GM12878 (cell line): ENCODE data around the gene LBHD1. TPM values are rescaled to one million over a fixed set of nuclear protein-coding genes. Genes with fewer than 3 reads are reported as not detected.

Experiments
- ATAC-seq: fragments of 200-7000 bp; cut with Tn5 transposase; 3 replicates; pipeline ENCODE4 v1.9.1; 2020; ENCODE audit warnings: mild to moderate bottlenecking, moderate library complexity
- BruUV-seq: library from RNA; stranded (reverse); fragments of 400-500 nt; replicated peaks from 2 replicates; lab custom pipeline; 2021; lab: Mats Ljungman, UMichigan
- CTCF ChIA-PET: fragments of 300-600 bp; sonication (Branson Sonifier 250); formaldehyde crosslinking; extraction: SDS; loops from one replicate; lab custom pipeline; 2021; ENCODE audit warnings: inconsistent platforms; lab: Yijun Ruan, JAX
- POLR2A ChIA-PET: fragments of 350-600 bp; formaldehyde crosslinking; extraction: SDS; loops from one replicate; lab custom pipeline; 2021; ENCODE audit warnings: inconsistent platforms; lab: Charles Lee
- RAD21 ChIA-PET: fragments of 300-600 bp; sonication (Branson Sonifier 250); formaldehyde crosslinking; loops from one replicate; lab custom pipeline; 2023; ENCODE audit warnings: antibody characterized with exemption; ENCODE audit not compliant: unreplicated experiment; lab: Charles Lee
- SMC1A ChIA-PET: fragments of 300-600 bp; sonication (Branson Sonifier 250); formaldehyde crosslinking; loops from one replicate; lab custom pipeline; 2023; ENCODE audit not compliant: unreplicated experiment, uncharacterized antibody; lab: Charles Lee
- DNase-seq: peaks from one replicate; pipeline ENCODE4 v3.0.0-alpha.2; 2011; ENCODE audit warnings: low read depth, low spot score
- FAIRE-seq: peaks from 3 replicates; lab custom pipeline; 2011; peaks lifted over from hg19 to GRCh38; lab: Jason Lieb, UNC
- H2AFZ ChIP-seq: 2 replicates; pipeline ENCODE4 v1.6.0; 2011; ENCODE audit warnings: low read depth, low read length, control low read depth; ENCODE audit not compliant: control insufficient read depth
- H3K27ac ChIP-seq: 2 replicates; pipeline ENCODE4 v1.5.1; 2011; ENCODE audit warnings: control low read depth; ENCODE audit not compliant: control insufficient read depth, insufficient read depth
- H3K27me3 ChIP-seq, 2 experiments: replicated peaks in 1 of 2; 2 replicates each; pipeline versions ENCODE4 v1.6.0 to v1.6.1; 2011; ENCODE audit warnings: low read length in 1 of 2; ENCODE audit not compliant: control insufficient read depth in 2 of 2, insufficient read depth in 2 of 2
- H3K36me3 ChIP-seq, 2 experiments: 2 replicates each; pipeline ENCODE4 v1.5.1; 2011; ENCODE audit warnings: low read length in 1 of 2; ENCODE audit not compliant: control insufficient read depth in 2 of 2, insufficient read depth in 2 of 2
- H3K4me1 ChIP-seq: 2 replicates; pipeline ENCODE4 v1.6.1; 2011; ENCODE audit warnings: mild to moderate bottlenecking, low read length, moderate library complexity, mixed read lengths; ENCODE audit not compliant: control insufficient read depth, insufficient read depth
- H3K4me2 ChIP-seq: 2 replicates; pipeline ENCODE4 v1.6.0; 2011; ENCODE audit warnings: control low read depth; ENCODE audit not compliant: control insufficient read depth, insufficient read depth
- H3K4me3 ChIP-seq: fragments of 200-600 bp; sonication (generic); 2 replicates; pipeline ENCODE4 v1.5.1; 2016
- H3K79me2 ChIP-seq: 2 replicates; pipeline ENCODE4 v1.6.0; 2011; ENCODE audit warnings: low read length; ENCODE audit not compliant: control insufficient read depth, insufficient read depth
- H3K9ac ChIP-seq: 2 replicates; pipeline ENCODE4 v1.8.0; 2011; ENCODE audit warnings: low read length, control low read depth, mixed read lengths; ENCODE audit not compliant: control insufficient read depth, insufficient read depth
- H3K9me3 ChIP-seq: replicated peaks from 3 replicates; pipeline ENCODE4 v1.5.1; 2011; ENCODE audit warnings: mild to moderate bottlenecking, low read length; ENCODE audit not compliant: control insufficient read depth, insufficient read depth
- H4K20me1 ChIP-seq: 2 replicates; pipeline ENCODE4 v1.6.0; 2011; ENCODE audit not compliant: control insufficient read depth, insufficient read depth
- FOXM1 ChIP-seq: IDR thresholded peaks from 2 replicates; pipeline ENCODE4 v1.6.1; 2012; ENCODE audit warnings: low read depth, mild to moderate bottlenecking, inconsistent platforms, low read length, moderate library complexity
- PAX8 ChIP-seq: fragments of 450-650 bp; IDR thresholded peaks from 2 replicates; pipeline ENCODE4 v1.6.1; 2017; ENCODE audit warnings: mild to moderate bottlenecking, moderate library complexity
- WGBS: methylation state at CpG from one replicate; pipeline ENCODE4 v1.1.6; 2016; ENCODE audit warnings: low lambda C conversion rate; ENCODE audit not compliant: insufficient replicate concordance, insufficient coverage; ENCODE audit errors: missing lambda C conversion rate; 5-methylcytosine and 5-hydroxymethylcytosine counted together
- in situ Hi-C: fragments of 300-500 bp; cut with MboI; formaldehyde crosslinking; loops from 9 replicates; pipeline ENCODE4 v1.14.3; 2018; ENCODE audit warnings: mixed read lengths
- intact Hi-C: fragments of 100-400 bp; cut with micrococcal nuclease; formaldehyde crosslinking; loops from one replicate; pipeline ENCODE4 v1.14.2; 2022; ENCODE audit not compliant: unreplicated experiment
- polyA plus RNA-seq, 11 experiments: library from polyadenylated mRNA; depleted of rRNA in 4 of 11; unstranded in 6 of 11; stranded (reverse) in 5 of 11; fragments of >200 nt; fragmentation: Nextera tagmentation in 4 of 11; fragmentation: Illumina TruSeq in 1 of 11; extraction: Ambion mirVana in 4 of 11; extraction: Trizol in 1 of 11; gene quantifications; 1 replicate in 1 of 11; 2 replicates in 10 of 11; pipeline versions ENCODE4 v1.2.1 to v1.2.3, GENCODE V29; 2011 to 2016; ENCODE audit warnings: inconsistent platforms in 2 of 11, missing spikeins in 2 of 11, low read depth in 1 of 11
- total RNA-seq, 4 experiments: library from RNA; depleted of rRNA in 3 of 4; stranded (reverse); fragments of >200 nt in 3 of 4; fragmentation: Illumina TruSeq in 1 of 4; extraction: Trizol in 1 of 4; gene quantifications; 2 replicates each; pipeline versions ENCODE4 v1.2.1 to v1.2.3, GENCODE V29; 2013 to 2021
- TF ChIP-seq, protein P1 (sequence below): IDR thresholded peaks from 2 replicates; pipeline ENCODE4 v1.6.1; 2012; ENCODE audit warnings: improper control_type of control experiment, low read depth, low read length; ENCODE audit not compliant: insufficient replicate concordance

LBHD1 gene
- total and polyA plus RNA-seq, 10 of the 15 experiments (the other 5 are each of a cell fraction or from before 2014, with no cell fraction given), result 0.79 to 12.0 (median 7.6) TPM

DNA sequence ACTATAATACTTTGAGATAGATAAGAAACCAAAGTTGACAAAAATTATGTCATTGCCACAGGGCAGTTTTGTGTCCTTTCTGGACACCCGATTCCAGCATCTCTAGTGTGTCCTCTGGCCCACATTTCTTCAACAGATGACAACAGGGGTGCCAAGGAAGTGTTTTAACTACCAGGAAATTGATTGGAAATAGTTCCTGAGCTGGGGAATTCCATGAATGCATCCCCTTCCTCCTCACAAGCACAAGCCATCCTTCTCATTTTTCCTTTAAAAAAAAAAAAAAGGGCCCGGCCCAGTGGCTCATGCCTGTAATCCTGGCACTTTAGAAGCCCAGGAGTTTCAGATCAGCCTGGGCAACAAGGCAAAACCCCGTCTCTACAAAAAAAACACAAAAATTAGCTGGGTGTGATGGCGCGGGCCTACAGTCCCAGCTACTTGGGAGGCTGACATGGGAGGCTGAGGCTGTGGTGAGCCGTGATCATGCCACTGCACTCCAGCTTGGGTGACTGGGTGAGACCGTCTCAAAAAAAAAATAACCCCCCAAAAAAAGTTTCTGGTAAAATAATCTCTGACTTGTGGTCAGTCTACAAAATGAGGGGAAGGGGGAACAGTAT is 49.5 kb downstream of the LBHD1 start:
- ChIA-PET SMC1A (interaction anchor here (0.6 to 2.6 kb wide), 10 partner anchors 11 to 229 kb away, joined by 3 to 11 read pairs (median 4); partner anchors contain the start of gene TUT1), RAD21 (interaction anchor here (0.5 to 3.3 kb wide), 17 partner anchors 9 to 168 kb away, joined by 3 to 25 read pairs (median 5); partner anchors contain the start of genes C11orf98, CSKMT, EEF1G and EML3), CTCF (interaction anchor here (0.7 to 2.8 kb wide), 9 partner anchors 11 to 309 kb away, joined by 3 to 12 read pairs (median 5); partner anchors contain the start of genes C11orf98, CSKMT, MTA2 and TUT1), POLR2A (interaction anchor here (0.5 to 5.0 kb wide), 27 partner anchors 12 to 234 kb away, joined by 3 to 50 read pairs (median 5); partner anchors contain the start of genes C11orf98, CSKMT, EEF1G and INTS5)
- TF ChIP-seq PAX8 (peak; percentile 71; the same call in 1 of the 2 replicates), FOXM1 (0 out of 2 replicates have a peak, but pooled peaks have one; percentile 7)
- TF ChIP-seq, protein P1, sequence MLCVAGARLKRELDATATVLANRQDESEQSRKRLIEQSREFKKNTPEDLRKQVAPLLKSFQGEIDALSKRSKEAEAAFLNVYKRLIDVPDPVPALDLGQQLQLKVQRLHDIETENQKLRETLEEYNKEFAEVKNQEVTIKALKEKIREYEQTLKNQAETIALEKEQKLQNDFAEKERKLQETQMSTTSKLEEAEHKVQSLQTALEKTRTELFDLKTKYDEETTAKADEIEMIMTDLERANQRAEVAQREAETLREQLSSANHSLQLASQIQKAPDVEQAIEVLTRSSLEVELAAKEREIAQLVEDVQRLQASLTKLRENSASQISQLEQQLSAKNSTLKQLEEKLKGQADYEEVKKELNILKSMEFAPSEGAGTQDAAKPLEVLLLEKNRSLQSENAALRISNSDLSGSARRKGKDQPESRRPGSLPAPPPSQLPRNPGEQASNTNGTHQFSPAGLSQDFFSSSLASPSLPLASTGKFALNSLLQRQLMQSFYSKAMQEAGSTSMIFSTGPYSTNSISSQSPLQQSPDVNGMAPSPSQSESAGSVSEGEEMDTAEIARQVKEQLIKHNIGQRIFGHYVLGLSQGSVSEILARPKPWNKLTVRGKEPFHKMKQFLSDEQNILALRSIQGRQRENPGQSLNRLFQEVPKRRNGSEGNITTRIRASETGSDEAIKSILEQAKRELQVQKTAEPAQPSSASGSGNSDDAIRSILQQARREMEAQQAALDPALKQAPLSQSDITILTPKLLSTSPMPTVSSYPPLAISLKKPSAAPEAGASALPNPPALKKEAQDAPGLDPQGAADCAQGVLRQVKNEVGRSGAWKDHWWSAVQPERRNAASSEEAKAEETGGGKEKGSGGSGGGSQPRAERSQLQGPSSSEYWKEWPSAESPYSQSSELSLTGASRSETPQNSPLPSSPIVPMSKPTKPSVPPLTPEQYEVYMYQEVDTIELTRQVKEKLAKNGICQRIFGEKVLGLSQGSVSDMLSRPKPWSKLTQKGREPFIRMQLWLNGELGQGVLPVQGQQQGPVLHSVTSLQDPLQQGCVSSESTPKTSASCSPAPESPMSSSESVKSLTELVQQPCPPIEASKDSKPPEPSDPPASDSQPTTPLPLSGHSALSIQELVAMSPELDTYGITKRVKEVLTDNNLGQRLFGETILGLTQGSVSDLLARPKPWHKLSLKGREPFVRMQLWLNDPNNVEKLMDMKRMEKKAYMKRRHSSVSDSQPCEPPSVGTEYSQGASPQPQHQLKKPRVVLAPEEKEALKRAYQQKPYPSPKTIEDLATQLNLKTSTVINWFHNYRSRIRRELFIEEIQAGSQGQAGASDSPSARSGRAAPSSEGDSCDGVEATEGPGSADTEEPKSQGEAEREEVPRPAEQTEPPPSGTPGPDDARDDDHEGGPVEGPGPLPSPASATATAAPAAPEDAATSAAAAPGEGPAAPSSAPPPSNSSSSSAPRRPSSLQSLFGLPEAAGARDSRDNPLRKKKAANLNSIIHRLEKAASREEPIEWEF, result no peak
- Histone ChIP-seq H3K27ac (peak overlapping the region; percentile 54), H3K27me3 (no peaks in the 10 kb centered on the region), H4K20me1 (no peaks in the 10 kb centered on the region), H3K36me3 (peaks cover 8 to 18% of the 10 kb centered on the region in 2 experiments), H2AFZ (peak overlapping the region; percentile 15), H3K4me2 (no peak overlapping the region), H3K4me1 (0 out of 2 replicates have a peak, but pooled peaks cover 4% of the 10 kb centered on the region), H3K4me3 (no peak overlapping the region), H3K9me3 (no peaks in the 10 kb centered on the region), H3K9ac (no peak overlapping the region), H3K79me2 (peaks cover 11% of the 10 kb centered on the region)
- no peak for FAIRE-seq
- WGBS, result 98% methylated on average over 7 of the region's 7 CpGs
- intact Hi-C loops (loop anchor here (2.0 kb wide), 1 partner anchor 24 kb away; the partner anchor contains the start of gene GANAB), in situ Hi-C loops (no loop called here)
- ATAC-seq, result no peak
- BruUV-seq, result TSS peak; percentile 86
- DNase-seq, result no peak
